Kidney (tissue), 14 donors: ENCODE data around the gene SLC51A. TPM values are rescaled to one million over a fixed set of nuclear protein-coding genes. Genes with fewer than 3 reads are reported as not detected.
"Not testable (repeated sequence)": the region's sequence is repeated elsewhere in the genome, so short reads cannot be mapped to it uniquely, and the experiment has no call there.

ENCODE experiments used
- DNase-seq, 5 donors: peaks; one replicate each; pipeline ENCODE4 v3.0.0-alpha.2; 2013 to 2020
- FAIRE-seq: peaks from 2 replicates; lab custom pipeline; 2012; peaks lifted over from hg19 to GRCh38; lab: Jason Lieb, UNC
- H3K27ac ChIP-seq, 2 donors: one replicate each; pipeline ENCODE4 v1.7.0; 2013; ENCODE audit warnings: low read depth in 2 of 2, low read length in 2 of 2, inconsistent platforms in 1 of 2
- H3K27me3 ChIP-seq: one replicate; pipeline ENCODE4 v1.7.1; 2013; ENCODE audit warnings: low read length, inconsistent platforms; ENCODE audit not compliant: control insufficient read depth, insufficient read depth
- H3K36me3 ChIP-seq, 3 donors: one replicate each; pipeline versions ENCODE4 v1.7.0 to v1.7.1; 2013; ENCODE audit warnings: low read length in 3 of 3, control low read depth in 1 of 3, inconsistent platforms in 1 of 3; ENCODE audit not compliant: insufficient read depth in 3 of 3, control insufficient read depth in 2 of 3
- H3K4me1 ChIP-seq, 3 donors: one replicate each; pipeline versions ENCODE4 v1.7.0 to v1.7.1; 2013; ENCODE audit warnings: low read length in 3 of 3, inconsistent platforms in 1 of 3, low read depth in 1 of 3; ENCODE audit not compliant: control insufficient read depth in 2 of 3, insufficient read depth in 2 of 3
- H3K4me3 ChIP-seq, 3 donors: one replicate each; pipeline versions ENCODE4 v1.7.0 to v1.8.1; 2013; ENCODE audit warnings: low read length in 3 of 3, control low read depth in 1 of 3, inconsistent platforms in 1 of 3
- H3K9ac ChIP-seq, 3 donors: one replicate each; pipeline versions ENCODE4 v1.7.0 to v1.7.1; 2013; ENCODE audit warnings: low read length in 3 of 3, control low read depth in 1 of 3, inconsistent platforms in 1 of 3
- H3K9me3 ChIP-seq, 3 donors: one replicate each; pipeline versions ENCODE4 v1.7.0 to v1.7.1; 2013; ENCODE audit warnings: low read length in 3 of 3, control low read depth in 1 of 3, inconsistent platforms in 1 of 3; ENCODE audit not compliant: control insufficient read depth in 2 of 3, insufficient read depth in 1 of 3
- intact Hi-C: fragments of 100-400 bp; cut with DNase I; formaldehyde crosslinking; loops from one replicate; pipeline ENCODE4 v1.11.1; 2022
- polyA plus RNA-seq: library from polyadenylated mRNA; stranded (reverse); fragments of 350-450 nt; fragmentation: Illumina TruSeq; extraction: RNeasy Lipid Tissue Mini Kit (QIAGEN cat#74804); gene quantifications from one replicate; pipeline ENCODE4 v1.2.3, GENCODE V29; 2014; ENCODE audit warnings: low read depth, low replicate concordance; ENCODE audit not compliant: insufficient read depth
- total RNA-seq: library from RNA; stranded (reverse); fragmentation: NEBNext Ultra II Directional; extraction: Animal tissue kit (Norgen Biotek cat#: 25700); gene quantifications from one replicate; pipeline ENCODE4 v1.2.1, GENCODE V29; 2021
- TF ChIP-seq, protein P1 (sequence below): IDR thresholded peaks from 3 replicates; pipeline ENCODE4 v1.5.1; 2012; ENCODE audit warnings: mild to moderate bottlenecking, moderate library complexity, borderline replicate concordance; ENCODE audit not compliant: insufficient read depth; ENCODE audit errors: extremely low read depth
- donor health status: control.
- donor health status: control.
- donor health status: control.
- donor health status: control.
- donor health status: control.
- donor health status: DM: yes; HTN: yes; CAD: no.
- donor health status: Normal renal cell carcinoma (clear cell type).

Gene SLC51A
- total and polyA plus RNA-seq, 2 donors from 2014 or later: 0.98 to 6.5 TPM

DNA sequence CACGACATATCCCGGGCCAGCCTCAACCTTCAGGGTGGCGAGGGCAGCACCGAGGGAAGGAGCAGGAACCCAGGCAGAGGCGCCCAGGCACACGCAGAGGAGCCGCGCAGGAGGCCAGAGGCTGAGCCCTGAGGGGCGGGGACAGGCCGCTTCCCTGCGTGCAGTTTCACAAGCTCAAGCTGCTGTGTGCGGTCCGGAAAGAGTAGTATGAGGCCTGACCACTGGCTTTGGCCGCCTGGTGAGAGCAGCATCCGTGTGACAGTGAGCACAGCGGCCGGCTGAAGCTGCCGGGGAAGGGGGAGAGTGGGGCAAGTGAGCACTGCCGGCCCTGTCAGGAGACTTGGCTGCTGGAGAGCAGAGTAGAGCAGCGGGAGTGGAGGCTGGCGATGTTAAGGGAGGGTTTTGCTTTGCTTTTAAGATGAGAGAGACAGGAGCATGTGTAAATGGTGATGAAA is 13.8 kb upstream of the SLC51A start:
- H3K4me3 ChIP-seq: no peak overlapping the region
- DNase-seq: peak in 1 of 5 donors; percentile 84

DNA sequence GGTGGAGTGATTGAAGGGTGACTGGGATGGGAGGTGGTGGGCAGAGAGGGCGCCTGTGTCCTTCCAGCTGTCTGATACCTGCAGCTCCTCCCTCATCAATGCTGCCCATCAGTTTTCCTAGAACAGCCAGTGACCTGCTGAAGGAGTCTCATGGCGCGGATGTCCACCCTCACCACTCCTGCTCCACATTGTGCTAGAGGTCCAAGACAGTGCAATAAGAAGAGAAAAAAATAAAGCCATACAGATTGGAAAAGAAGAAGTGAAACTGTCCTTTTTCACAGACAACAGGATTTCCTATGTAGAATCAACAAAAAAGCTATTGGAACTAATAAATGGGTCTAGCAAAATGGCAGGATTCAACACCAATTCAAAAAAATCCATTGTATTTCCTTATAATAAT is 12.5 kb upstream of the SLC51A start:
- Histone ChIP-seq H3K27me3 (no peaks in the 10 kb centered on the region), H3K9ac (no peak overlapping the region), H3K9me3 (no peaks in the 10 kb centered on the region), H3K4me1 (no peaks in the 10 kb centered on the region), H3K36me3 (no peaks in the 10 kb centered on the region), H3K27ac (no peak overlapping the region), H3K4me3 (no peak overlapping the region)
- FAIRE-seq: no peak
- intact Hi-C loops: no loop called here
- TF ChIP-seq, protein P1, sequence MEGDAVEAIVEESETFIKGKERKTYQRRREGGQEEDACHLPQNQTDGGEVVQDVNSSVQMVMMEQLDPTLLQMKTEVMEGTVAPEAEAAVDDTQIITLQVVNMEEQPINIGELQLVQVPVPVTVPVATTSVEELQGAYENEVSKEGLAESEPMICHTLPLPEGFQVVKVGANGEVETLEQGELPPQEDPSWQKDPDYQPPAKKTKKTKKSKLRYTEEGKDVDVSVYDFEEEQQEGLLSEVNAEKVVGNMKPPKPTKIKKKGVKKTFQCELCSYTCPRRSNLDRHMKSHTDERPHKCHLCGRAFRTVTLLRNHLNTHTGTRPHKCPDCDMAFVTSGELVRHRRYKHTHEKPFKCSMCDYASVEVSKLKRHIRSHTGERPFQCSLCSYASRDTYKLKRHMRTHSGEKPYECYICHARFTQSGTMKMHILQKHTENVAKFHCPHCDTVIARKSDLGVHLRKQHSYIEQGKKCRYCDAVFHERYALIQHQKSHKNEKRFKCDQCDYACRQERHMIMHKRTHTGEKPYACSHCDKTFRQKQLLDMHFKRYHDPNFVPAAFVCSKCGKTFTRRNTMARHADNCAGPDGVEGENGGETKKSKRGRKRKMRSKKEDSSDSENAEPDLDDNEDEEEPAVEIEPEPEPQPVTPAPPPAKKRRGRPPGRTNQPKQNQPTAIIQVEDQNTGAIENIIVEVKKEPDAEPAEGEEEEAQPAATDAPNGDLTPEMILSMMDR: no peak
- DNase-seq: no peak

More for the DNA sequence above, 13.8 kb upstream of the SLC51A start:
- no peak for FAIRE-seq
- H3K36me3 ChIP-seq: no peaks in the 10 kb centered on the region
- TF ChIP-seq, protein P1: no peak
- H3K27ac ChIP-seq: no peak overlapping the region
- no peaks in the 10 kb centered on the region for H3K4me1 ChIP-seq
- H3K9ac ChIP-seq: no peak overlapping the region
- no peaks in the 10 kb centered on the region for H3K9me3 ChIP-seq
- no peaks in the 10 kb centered on the region for H3K27me3 ChIP-seq
- intact Hi-C loops: no loop called here

DNA sequence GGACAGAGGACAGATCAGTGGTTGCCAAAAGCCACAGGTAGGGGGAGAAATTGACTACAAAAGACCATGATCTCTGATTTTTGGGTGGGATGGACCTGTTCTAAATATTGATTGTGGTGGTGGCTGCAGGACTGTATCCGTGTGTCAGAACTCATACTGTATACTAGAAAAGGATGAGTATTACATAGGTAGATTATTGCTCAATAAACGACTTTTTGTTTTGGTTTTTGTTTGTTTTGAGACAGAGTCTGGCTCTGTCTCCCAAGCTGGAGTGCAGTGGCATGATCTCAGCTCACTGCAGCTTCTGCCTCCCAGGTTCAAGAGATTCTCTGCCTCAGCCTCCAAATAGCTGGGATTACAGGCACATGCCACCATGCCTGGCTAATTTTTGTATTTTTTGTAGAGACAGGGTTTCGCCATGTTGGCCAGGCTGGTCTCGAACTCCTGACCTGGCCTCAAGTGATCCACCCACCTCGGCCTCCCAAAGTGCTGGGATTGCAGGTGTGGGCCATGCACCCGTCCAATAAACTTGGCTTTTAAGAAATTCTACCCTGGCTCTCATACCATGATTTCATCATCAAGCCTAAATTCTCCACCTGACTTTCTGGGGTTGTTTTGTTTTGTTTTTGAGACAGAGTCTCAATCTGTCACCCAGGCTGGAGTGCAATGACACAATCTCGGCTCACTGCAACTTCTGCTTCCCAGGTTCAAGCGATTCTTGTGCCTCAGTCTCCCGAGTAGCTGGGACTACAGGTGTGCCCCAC is 10.7 kb upstream of the SLC51A start:
- intact Hi-C loops: not testable (repeated sequence)

DNA sequence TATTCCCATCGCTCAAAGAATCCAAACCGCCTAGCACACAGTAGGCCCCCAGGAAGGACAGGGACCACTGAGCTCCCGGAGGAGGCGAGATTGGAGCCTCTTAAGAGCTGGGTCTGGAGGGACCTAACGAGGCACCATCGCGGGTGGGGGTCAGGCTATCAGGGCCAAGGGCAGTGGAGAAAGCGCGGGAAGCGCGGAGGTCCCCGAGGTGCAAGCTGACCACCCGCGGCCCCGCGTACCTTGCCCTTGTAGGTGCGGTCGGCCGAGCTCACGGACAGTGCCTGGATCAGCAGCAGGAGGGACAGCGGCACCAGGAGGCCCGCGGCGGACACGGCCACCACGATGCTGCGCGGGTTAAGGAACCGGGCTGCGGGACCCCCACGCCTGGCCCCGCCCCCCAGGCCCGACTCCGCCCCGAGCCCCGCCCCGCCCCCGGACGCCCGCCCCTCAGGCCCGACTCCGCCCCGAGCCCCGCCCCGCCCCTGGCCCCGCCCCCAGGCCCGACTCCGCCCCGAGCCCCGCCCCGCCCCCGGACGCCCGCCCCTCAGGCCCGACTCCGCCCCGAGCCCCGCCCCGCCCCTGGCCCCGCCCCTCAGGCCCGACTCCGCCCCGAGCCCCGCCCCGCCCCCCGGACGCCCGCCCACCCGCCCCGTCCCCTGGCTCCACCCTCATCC is 9.0 kb upstream of the SLC51A start:
- TF ChIP-seq, protein P1: no peak
- no peaks in the 10 kb centered on the region for H3K4me1 ChIP-seq
- intact Hi-C loops: no loop called here
- DNase-seq (peak in 2 of 5 donors; percentile 82 to 85), FAIRE-seq (no peak)
- H3K9me3 ChIP-seq: no peaks in the 10 kb centered on the region
- H3K36me3 ChIP-seq: no peaks in the 10 kb centered on the region
- no peak overlapping the region for H3K27ac ChIP-seq
- H3K9ac ChIP-seq: no peak overlapping the region
- no peaks in the 10 kb centered on the region for H3K27me3 ChIP-seq
- H3K4me3 ChIP-seq: peak overlapping the region in 2 of 3 donors; percentile 18 to 39

More for the DNA sequence above, 10.7 kb upstream of the SLC51A start:
- H3K4me1 ChIP-seq, H3K27me3 ChIP-seq, H3K27ac ChIP-seq, H3K9ac ChIP-seq, DNase-seq, H3K4me3 ChIP-seq, FAIRE-seq, H3K9me3 ChIP-seq, H3K36me3 ChIP-seq: not testable (repeated sequence)
